Motor neuron (in vitro differentiated cells): ENCODE measurements around the gene RPL28. TPM values are rescaled to one million over a fixed set of nuclear protein-coding genes. Genes with fewer than 3 reads are reported as not detected.
"Not testable (repeated sequence)": the region's sequence is repeated elsewhere in the genome, so short reads cannot be mapped to it uniquely, and the experiment has no call there.

Source experiments
- ATAC-seq, 8 experiments: fragments of 200-7000 bp; cut with Tn5 transposase; replicated peaks in 6 of 8; 2 replicates each; pipeline ENCODE4 v1.8.0; 2021; ENCODE audit warnings: mild to moderate bottlenecking in 8 of 8, moderate library complexity in 8 of 8
- H3K27ac ChIP-seq, 2 donors: fragments of 250-450 bp; sonication (Bioruptor Pico); 2 replicates each; pipeline ENCODE4 v1.9.0; 2021; ENCODE audit warnings: antibody characterized with exemption in 2 of 2, mild to moderate bottlenecking in 2 of 2, moderate library complexity in 1 of 2
- H3K4me1 ChIP-seq, 2 donors: fragments of 250-450 bp; sonication (Bioruptor Pico); replicated peaks in 1 of 2; 2 replicates each; pipeline ENCODE4 v1.6.1; 2021; ENCODE audit warnings: antibody characterized with exemption in 2 of 2, mild to moderate bottlenecking in 2 of 2, moderate library complexity in 1 of 2
- H3K4me3 ChIP-seq, 5 donors: fragments of 250-450 bp; sonication (Bioruptor Pico); 2 replicates each; pipeline ENCODE4 v1.9.0; 2021; ENCODE audit warnings: antibody characterized with exemption in 5 of 5, mild to moderate bottlenecking in 5 of 5, moderate library complexity in 4 of 5
- WGBS, 10 experiments: fragments of 450-650 bp; shearing (Covaris generic); methylation state at CpG; one replicate each; pipeline ENCODE4 v1.0.0; 2022; 5-methylcytosine and 5-hydroxymethylcytosine counted together
- in situ Hi-C, 9 experiments: fragments of 400-800 bp; cut with MboI; loops; one replicate each; pipeline ENCODE4 v1.15.0; 2021; ENCODE audit warnings: low sequenced_read_pairs in 9 of 9, low pct_unique_long_range_greater_than_20kb in 2 of 9; ENCODE audit not compliant: unreplicated experiment in 9 of 9
- total RNA-seq, 8 experiments: library from RNA; unstranded; fragments of 300-600 nt; gene quantifications; 2 replicates each; pipeline versions ENCODE4 v1.2.3 to v1.2.4, GENCODE V29; 2022

RPL28 gene
- total RNA-seq, 8 experiments from 2014 or later, result 362 to 1,444 (median 673) TPM

- WGBS, 10 experiments, result 0 to 80% (median 12%) methylated on average over 1 to 5 of the region's 7 CpGs; no CpG with 5 or more reads in 2 of the 10 experiments
- Histone ChIP-seq H3K27ac (no peak overlapping the region), H3K4me3 (no peak overlapping the region), H3K4me1 (no peaks in the 10 kb centered on the region)
- peak; percentile 88 to 99 (median 95) for ATAC-seq
- in situ Hi-C loops, result loop anchor here in 5 of 9 experiments (25.0 kb wide), 1 partner anchor 281 kb away; the partner anchor contains the start of gene TNNT1 (in 5 of the 5)
Observed at GRCh38 chr19:55418185-55418584, 32.5 kb downstream of the RPL28 start.

- 11 to 81% (median 38%) methylated on average over 1 to 4 of the region's 5 CpGs; no CpG with 5 or more reads in 3 of the 10 experiments for WGBS, 10 experiments
- in situ Hi-C loops, result loop anchor here in 5 of 9 experiments (25.0 kb wide), 1 partner anchor 282 kb away; the partner anchor contains the start of gene TNNT1 (in 5 of the 5)
Observed at GRCh38 chr19:55419103-55419502, 33.4 kb downstream of the RPL28 start.

GRCh38 chr19:55419624-55420236 lies 34.0 kb downstream of the RPL28 start:
- Histone ChIP-seq H3K4me3 (no peak overlapping the region), H3K4me1 (no peaks in the 10 kb centered on the region), H3K27ac (no peak overlapping the region)
- in situ Hi-C loops, result loop anchor here in 5 of 9 experiments (25.0 kb wide), 1 partner anchor 282 kb away; the partner anchor contains the start of gene TNNT1 (in 5 of the 5)
- WGBS, 10 experiments, result 8 to 80% (median 60%) methylated on average over 1 to 2 of the region's 5 CpGs; no CpG with 5 or more reads in 5 of the 10 experiments
- ATAC-seq, result peak in 6 of 8 experiments; percentile 10 to 63 (median 24)

More at GRCh38 chr19:55419103-55419502, 33.4 kb downstream of the RPL28 start:
- Histone ChIP-seq H3K4me1 (no peaks in the 10 kb centered on the region), H3K4me3 (no peak overlapping the region), H3K27ac (no peak overlapping the region)
- no peak for ATAC-seq

GRCh38 chr19:55421281-55421680 lies 35.5 kb downstream of the RPL28 start:
- not testable (repeated sequence) for H3K27ac ChIP-seq, ATAC-seq, H3K4me3 ChIP-seq, H3K4me1 ChIP-seq
- 24 to 100% (median 78%) methylated on average over 1 to 4 of the region's 4 CpGs; no CpG with 5 or more reads in 4 of the 10 experiments for whole genome bisulfite sequencing, 10 experiments
- in situ Hi-C loops, result loop anchor here in 5 of 9 experiments (25.0 kb wide), 1 partner anchor 284 kb away; the partner anchor contains the start of gene TNNT1 (in 5 of the 5)

GRCh38 chr19:55423225-55424005 lies 37.7 kb downstream of the RPL28 start:
- peak in 2 of 8 experiments; percentile 33 to 51 for ATAC-seq
- WGBS, 10 experiments, result 7 to 69% (median 31%) methylated on average over 1 to 13 of the region's 13 CpGs
- H3K4me1 ChIP-seq, result peaks cover 0 to 3% of the 10 kb centered on the region in 2 donors
- H3K27ac ChIP-seq, result no peak overlapping the region
- in situ Hi-C loops, result loop anchor here in 5 of 9 experiments (25.0 kb wide), 1 partner anchor 286 kb away; the partner anchor contains the start of gene TNNT1 (in 5 of the 5)
- H3K4me3 ChIP-seq, result no peak overlapping the region

GRCh38 chr19:55424518-55424917 lies 38.8 kb downstream of the RPL28 start:
- peaks cover 0 to 12% of the 10 kb centered on the region in 2 donors for H3K4me1 ChIP-seq
- no peak for ATAC-seq
- in situ Hi-C loops, result loop anchor here in 5 of 9 experiments (25.0 kb wide), 1 partner anchor 287 kb away; the partner anchor contains the start of gene TNNT1 (in 5 of the 5)
- WGBS, 10 experiments, result 6 to 100% (median 87%) methylated on average over 1 to 3 of the region's 3 CpGs; no CpG with 5 or more reads in 6 of the 10 experiments
- H3K27ac ChIP-seq, result no peak overlapping the region
- H3K4me3 ChIP-seq, result no peak overlapping the region

- no peak for ATAC-seq
- Histone ChIP-seq H3K4me3 (no peak overlapping the region), H3K27ac (no peak overlapping the region), H3K4me1 (peaks cover 0 to 12% of the 10 kb centered on the region in 2 donors)
- WGBS, 10 experiments, result 21 to 61% (median 56%) methylated on average over 1 to 2 of the region's 2 CpGs; no CpG with 5 or more reads in 1 of the 10 experiments
- in situ Hi-C loops, result loop anchor here in 1 of 9 experiments (25.0 kb wide), 1 partner anchor 289 kb away; the partner anchor contains the start of gene TNNT1
Observed at GRCh38 chr19:55426042-55426441, 40.3 kb downstream of the RPL28 start.

GRCh38 chr19:55431183-55431582 lies 45.5 kb downstream of the RPL28 start:
- no peak overlapping the region for H3K27ac ChIP-seq
- no peak for ATAC-seq

GRCh38 chr19:55432241-55432959 lies 46.7 kb downstream of the RPL28 start:
- H3K4me1 ChIP-seq, result peaks cover 0 to 12% of the 10 kb centered on the region in 2 donors
- WGBS, 10 experiments, result 57 to 87% (median 80%) methylated on average over 2 to 9 of the region's 14 CpGs; no CpG with 5 or more reads in 1 of the 10 experiments
- no peak overlapping the region for H3K4me3 ChIP-seq
- ATAC-seq, result peak in 3 of 8 experiments; percentile 35 to 66 (median 47)
- H3K27ac ChIP-seq, result no peak overlapping the region
- in situ Hi-C loops, result loop anchor here in 1 of 9 experiments (25.0 kb wide), 1 partner anchor 295 kb away; the partner anchor contains the start of gene TNNT1

More at GRCh38 chr19:55431183-55431582, 45.5 kb downstream of the RPL28 start:
- in situ Hi-C loops, result loop anchor here in 1 of 9 experiments (25.0 kb wide), 1 partner anchor 294 kb away; the partner anchor contains the start of gene TNNT1
- no peak overlapping the region for H3K4me3 ChIP-seq
- H3K4me1 ChIP-seq, result peaks cover 0 to 12% of the 10 kb centered on the region in 2 donors
- 89 to 100% (median 100%) methylated on average over 1 of the region's 1 CpG; no CpG with 5 or more reads in 7 of the 10 experiments for WGBS, 10 experiments

- H3K27ac ChIP-seq, result no peak overlapping the region
- in situ Hi-C loops, result loop anchor here in 1 of 9 experiments (25.0 kb wide), 1 partner anchor 296 kb away; the partner anchor contains the start of gene TNNT1
- WGBS, 10 experiments, result 20% methylated on average over 4 of the region's 48 CpGs; no CpG with 5 or more reads in 9 of the 10 experiments
- H3K4me3 ChIP-seq, result no peak overlapping the region
- peak in 3 of 8 experiments; percentile 7 to 25 (median 23) for ATAC-seq
- H3K4me1 ChIP-seq, result peaks cover 0 to 10% of the 10 kb centered on the region in 2 donors
Observed at GRCh38 chr19:55433292-55433691, 47.6 kb downstream of the RPL28 start.

GRCh38 chr19:55434356-55434919 lies 48.7 kb downstream of the RPL28 start:
- in situ Hi-C loops, result loop anchor here in 1 of 9 experiments (25.0 kb wide), 1 partner anchor 297 kb away; the partner anchor contains the start of gene TNNT1
- ATAC-seq, result no peak
- H3K4me1 ChIP-seq, result no peaks in the 10 kb centered on the region
- no peak overlapping the region for H3K4me3 ChIP-seq
- H3K27ac ChIP-seq, result no peak overlapping the region
- WGBS, 10 experiments, result 71% methylated on average over 1 of the region's 4 CpGs; no CpG with 5 or more reads in 9 of the 10 experiments
